Neural cell (in vitro differentiated cells): ENCODE results near the gene FHIT.

Source experiments
- EZH2 ChIP-seq: fragments of 200-600, 300-800 bp; shearing (Covaris generic), sonication (generic); IDR thresholded peaks from 2 replicates; pipeline ENCODE4 v1.6.1; 2014; ENCODE audit warnings: antibody characterized with exemption, low read length, borderline replicate concordance, mild to moderate bottlenecking; ENCODE audit not compliant: insufficient read depth, poor library complexity, severe bottlenecking
- TF ChIP-seq, protein P1 (sequence below): fragments of 450-650 bp; IDR thresholded peaks from 2 replicates; pipeline ENCODE4 v1.5.1; 2014; ENCODE audit warnings: antibody characterized with exemption, mild to moderate bottlenecking, moderate library complexity; ENCODE audit not compliant: poor library complexity, severe bottlenecking

GRCh38 chr3:60199306-60199705 is 1051.9 kb downstream of the FHIT start:
- TF ChIP-seq, protein P1, sequence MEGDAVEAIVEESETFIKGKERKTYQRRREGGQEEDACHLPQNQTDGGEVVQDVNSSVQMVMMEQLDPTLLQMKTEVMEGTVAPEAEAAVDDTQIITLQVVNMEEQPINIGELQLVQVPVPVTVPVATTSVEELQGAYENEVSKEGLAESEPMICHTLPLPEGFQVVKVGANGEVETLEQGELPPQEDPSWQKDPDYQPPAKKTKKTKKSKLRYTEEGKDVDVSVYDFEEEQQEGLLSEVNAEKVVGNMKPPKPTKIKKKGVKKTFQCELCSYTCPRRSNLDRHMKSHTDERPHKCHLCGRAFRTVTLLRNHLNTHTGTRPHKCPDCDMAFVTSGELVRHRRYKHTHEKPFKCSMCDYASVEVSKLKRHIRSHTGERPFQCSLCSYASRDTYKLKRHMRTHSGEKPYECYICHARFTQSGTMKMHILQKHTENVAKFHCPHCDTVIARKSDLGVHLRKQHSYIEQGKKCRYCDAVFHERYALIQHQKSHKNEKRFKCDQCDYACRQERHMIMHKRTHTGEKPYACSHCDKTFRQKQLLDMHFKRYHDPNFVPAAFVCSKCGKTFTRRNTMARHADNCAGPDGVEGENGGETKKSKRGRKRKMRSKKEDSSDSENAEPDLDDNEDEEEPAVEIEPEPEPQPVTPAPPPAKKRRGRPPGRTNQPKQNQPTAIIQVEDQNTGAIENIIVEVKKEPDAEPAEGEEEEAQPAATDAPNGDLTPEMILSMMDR: no peak
- TF ChIP-seq EZH2: no peak
